DND-41 (cell line): Measurements from ENCODE around the gene KIF22.

ENCODE experiments used
- ATAC-seq: fragments of 200-7000 bp; cut with Tn5 transposase; 3 replicates; pipeline ENCODE4 v1.9.1; 2021; ENCODE audit warnings: low read depth; ENCODE audit not compliant: insufficient read depth
- DNase-seq: peaks from one replicate; pipeline ENCODE4 v3.0.0-alpha.2; 2020
- H2AFZ ChIP-seq: 2 replicates; pipeline ENCODE4 v1.6.0; 2012; ENCODE audit warnings: low read depth, low read length
- H3K27ac ChIP-seq: 2 replicates; pipeline ENCODE4 v1.5.1; 2012; ENCODE audit warnings: low read length, inconsistent platforms
- H3K27me3 ChIP-seq: fragments of 200-600 bp; sonication (generic); 2 replicates; pipeline ENCODE4 v1.6.0; 2012; ENCODE audit warnings: low read length, mild to moderate bottlenecking, inconsistent platforms; ENCODE audit not compliant: insufficient read depth, poor library complexity
- H3K36me3 ChIP-seq: 2 replicates; pipeline ENCODE4 v1.5.1; 2012; ENCODE audit warnings: low read length, inconsistent platforms; ENCODE audit not compliant: insufficient read depth
- H3K4me1 ChIP-seq: 2 replicates; pipeline ENCODE4 v1.5.1; 2012; ENCODE audit warnings: mild to moderate bottlenecking, low read length; ENCODE audit not compliant: insufficient read depth
- H3K4me2 ChIP-seq: 2 replicates; pipeline ENCODE4 v1.6.0; 2012; ENCODE audit warnings: mild to moderate bottlenecking, moderate library complexity, low read length, inconsistent platforms; ENCODE audit not compliant: insufficient read depth
- H3K4me3 ChIP-seq, 2 experiments: fragments of 200-600 bp in 1 of 2; shearing (Covaris generic) in 1 of 2; 2 replicates each; pipeline ENCODE4 v1.5.1; 2012 to 2016; ENCODE audit warnings: inconsistent platforms in 2 of 2, low read length in 2 of 2, mild to moderate bottlenecking in 2 of 2, low read depth in 1 of 2, moderate library complexity in 1 of 2
- H3K79me2 ChIP-seq: 2 replicates; pipeline ENCODE4 v1.6.0; 2012; ENCODE audit warnings: low read length, inconsistent platforms; ENCODE audit not compliant: insufficient read depth
- H3K9ac ChIP-seq: 2 replicates; pipeline ENCODE4 v1.6.0; 2012; ENCODE audit warnings: low read depth, mild to moderate bottlenecking, inconsistent platforms, low read length, moderate library complexity
- H3K9me3 ChIP-seq: 2 replicates; pipeline ENCODE4 v1.5.1; 2012; ENCODE audit warnings: low read length, moderate library complexity, mild to moderate bottlenecking, inconsistent platforms; ENCODE audit not compliant: insufficient read depth, severe bottlenecking
- H4K20me1 ChIP-seq: 2 replicates; pipeline ENCODE4 v1.6.0; 2012; ENCODE audit warnings: low read length; ENCODE audit not compliant: insufficient read depth
- CTCF ChIP-seq: IDR thresholded peaks from 2 replicates; pipeline ENCODE4 v1.5.1; 2012; ENCODE audit warnings: borderline replicate concordance, low read length, moderate library complexity, mild to moderate bottlenecking; ENCODE audit not compliant: poor library complexity, severe bottlenecking; ENCODE audit errors: extremely low read depth
- EZH2 ChIP-seq: IDR thresholded peaks from 3 replicates; pipeline ENCODE4 v1.6.1; 2012; ENCODE audit warnings: borderline replicate concordance, low read depth, mild to moderate bottlenecking, moderate library complexity, low read length, inconsistent platforms; ENCODE audit not compliant: severe bottlenecking

Gene KIF22

GRCh38 chr16:29743827-29744531 lies 46.6 kb upstream of the KIF22 start:
- H3K4me3 ChIP-seq: no peak overlapping the region
- H3K4me2 ChIP-seq: no peak overlapping the region; the same call in 1 of the 2 replicates
- no peaks in the 10 kb centered on the region for H3K9me3 ChIP-seq
- H3K36me3 ChIP-seq: peaks cover 5% of the 10 kb centered on the region
- 0 out of 2 replicates have a peak overlapping the region, but pooled peaks have one; percentile 82 for H3K9ac ChIP-seq
- H3K27ac ChIP-seq: no peak overlapping the region
- no peak overlapping the region for H2AFZ ChIP-seq
- H3K27me3 ChIP-seq: no peaks in the 10 kb centered on the region
- H3K79me2 ChIP-seq: peaks cover 14% of the 10 kb centered on the region
- ATAC-seq (no peak), DNase-seq (no peak)
- peaks cover 28% of the 10 kb centered on the region for H3K4me1 ChIP-seq
- TF ChIP-seq EZH2 (no peak), CTCF (no peak)
- no peaks in the 10 kb centered on the region for H4K20me1 ChIP-seq

- Histone ChIP-seq H3K4me3 (peak overlapping the region in 1 of 2 experiments; percentile 74; a peak in 3 of 4 replicates), H4K20me1 (no peaks in the 10 kb centered on the region), H3K36me3 (peaks cover 5% of the 10 kb centered on the region), H3K27ac (peak overlapping the region; percentile 85), H3K27me3 (no peaks in the 10 kb centered on the region), H3K79me2 (peaks cover 14% of the 10 kb centered on the region), H3K9me3 (no peaks in the 10 kb centered on the region), H3K4me1 (peaks cover 27% of the 10 kb centered on the region), H3K4me2 (peak overlapping the region; percentile 94), H2AFZ (no peak overlapping the region), H3K9ac (peak overlapping the region; percentile 82)
- TF ChIP-seq EZH2 (no peak), CTCF (no peak)
- DNase-seq (peak; percentile 19), ATAC-seq (no peak)
Measured at GRCh38 chr16:29744541-29745101, 45.9 kb upstream of the KIF22 start.

GRCh38 chr16:29745121-29745852 lies 45.3 kb upstream of the KIF22 start:
- Histone ChIP-seq H3K27ac (peak overlapping the region; percentile 85), H4K20me1 (no peaks in the 10 kb centered on the region), H3K4me3 (peak overlapping the region; percentile 59 to 74), H3K79me2 (peaks cover 14% of the 10 kb centered on the region), H2AFZ (peak overlapping the region; percentile 97), H3K9me3 (no peaks in the 10 kb centered on the region), H3K27me3 (no peaks in the 10 kb centered on the region), H3K36me3 (peaks cover 5% of the 10 kb centered on the region), H3K4me2 (peak overlapping the region; percentile 94), H3K4me1 (peaks cover 27% of the 10 kb centered on the region), H3K9ac (peak overlapping the region; percentile 82)
- peak; percentile 70 for ATAC-seq
- peak; percentile 69 for DNase-seq
- no peak for TF ChIP-seq EZH2
- no peak for TF ChIP-seq CTCF
